Measurements from ENCODE around the gene KRT83. TPM values are rescaled to one million over a fixed set of nuclear protein-coding genes. Genes with fewer than 3 reads are reported as not detected.

Gene KRT83
- total and polyA plus RNA-seq, 2 of the 13 experiments (the other 11 are each of a cell fraction or from before 2014, with no cell fraction given) = not detected

DNA sequence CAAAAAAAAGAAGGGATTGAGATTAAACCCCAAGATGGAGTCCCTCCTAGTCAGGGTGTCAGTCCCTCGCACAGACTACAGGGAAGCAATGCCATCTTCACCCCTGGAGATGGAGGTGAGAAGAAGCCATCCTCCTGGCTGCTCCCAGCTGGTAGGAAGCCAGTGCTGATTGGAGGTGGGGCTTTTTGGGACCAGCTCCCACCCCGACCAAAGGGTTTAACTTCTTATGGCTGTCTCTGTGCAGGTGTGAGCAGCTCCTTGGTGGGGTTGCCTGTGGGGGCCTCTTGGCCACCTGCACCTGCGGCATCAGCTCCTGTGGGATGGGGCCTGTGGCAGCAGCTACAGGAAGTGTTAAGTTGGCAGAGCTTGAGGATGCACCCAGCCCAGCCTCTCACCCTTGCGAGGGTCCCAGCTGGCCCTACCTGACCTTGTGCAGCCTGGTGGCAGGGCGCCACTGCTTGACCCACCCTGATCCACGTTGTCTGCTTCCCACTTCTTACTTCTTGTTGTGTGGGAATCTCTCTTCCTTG lies 50.6 kb downstream of the KRT83 start:
- H3K4me2 ChIP-seq (ENCODE audit: low read depth, low read length) = no peak overlapping the region
- DNase-seq (ENCODE audit: low spot score) (no peak), FAIRE-seq (no peak), ATAC-seq (no peak)
- BruUV-seq (replicated peaks) = no TSS peak
- H4K20me1 ChIP-seq (ENCODE audit: insufficient read depth, low read length) = no peaks in the 10 kb centered on the region
- POLR2A ChIA-PET = no interaction called here
- H2AFZ ChIP-seq (ENCODE audit: low read length) = no peak overlapping the region
- H3K9ac ChIP-seq (ENCODE audit: insufficient read depth, low read depth, low read length) = no peak overlapping the region
- peaks cover 0 to 6% of the 10 kb centered on the region in 2 experiments; a peak in 4 of 5 replicates for H3K27me3 ChIP-seq (ENCODE audit: control insufficient read depth in 1 of 2, insufficient read depth in 2 of 2, low read length in 2 of 2)
- no peak overlapping the region for H3K4me3 ChIP-seq (replicated peaks in 1 of 3; ENCODE audit: insufficient read depth in 1 of 3, low read depth in 2 of 3, low read length in 3 of 3)
- no peaks in the 10 kb centered on the region for H3K9me3 ChIP-seq (ENCODE audit: low read length)
- no peak overlapping the region for H3K27ac ChIP-seq (ENCODE audit: extremely low read length, insufficient read depth, low read length)
- H3K36me3 ChIP-seq (replicated peaks in 1 of 2; ENCODE audit: control insufficient read depth in 1 of 2, insufficient read depth in 2 of 2, low read length in 2 of 2) = no peaks in the 10 kb centered on the region
- TF ChIP-seq, protein P1, sequence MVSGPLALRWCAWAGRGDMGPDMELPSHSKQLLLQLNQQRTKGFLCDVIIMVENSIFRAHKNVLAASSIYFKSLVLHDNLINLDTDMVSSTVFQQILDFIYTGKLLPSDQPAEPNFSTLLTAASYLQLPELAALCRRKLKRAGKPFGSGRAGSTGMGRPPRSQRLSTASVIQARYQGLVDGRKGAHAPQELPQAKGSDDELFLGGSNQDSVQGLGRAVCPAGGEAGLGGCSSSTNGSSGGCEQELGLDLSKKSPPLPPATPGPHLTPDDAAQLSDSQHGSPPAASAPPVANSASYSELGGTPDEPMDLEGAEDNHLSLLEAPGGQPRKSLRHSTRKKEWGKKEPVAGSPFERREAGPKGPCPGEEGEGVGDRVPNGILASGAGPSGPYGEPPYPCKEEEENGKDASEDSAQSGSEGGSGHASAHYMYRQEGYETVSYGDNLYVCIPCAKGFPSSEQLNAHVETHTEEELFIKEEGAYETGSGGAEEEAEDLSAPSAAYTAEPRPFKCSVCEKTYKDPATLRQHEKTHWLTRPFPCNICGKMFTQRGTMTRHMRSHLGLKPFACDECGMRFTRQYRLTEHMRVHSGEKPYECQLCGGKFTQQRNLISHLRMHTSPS (CRISPR knock-in tag; IDR thresholded peaks at IDR 0.05; ENCODE audit: low read depth) = no peak
- TF ChIP-seq RFX3 (CRISPR knock-in tag; IDR thresholded peaks at IDR 0.05) = no peak
- no peak for TF ChIP-seq ZNF792 (CRISPR knock-in tag; IDR thresholded peaks at IDR 0.05)
- TF ChIP-seq, protein P2, sequence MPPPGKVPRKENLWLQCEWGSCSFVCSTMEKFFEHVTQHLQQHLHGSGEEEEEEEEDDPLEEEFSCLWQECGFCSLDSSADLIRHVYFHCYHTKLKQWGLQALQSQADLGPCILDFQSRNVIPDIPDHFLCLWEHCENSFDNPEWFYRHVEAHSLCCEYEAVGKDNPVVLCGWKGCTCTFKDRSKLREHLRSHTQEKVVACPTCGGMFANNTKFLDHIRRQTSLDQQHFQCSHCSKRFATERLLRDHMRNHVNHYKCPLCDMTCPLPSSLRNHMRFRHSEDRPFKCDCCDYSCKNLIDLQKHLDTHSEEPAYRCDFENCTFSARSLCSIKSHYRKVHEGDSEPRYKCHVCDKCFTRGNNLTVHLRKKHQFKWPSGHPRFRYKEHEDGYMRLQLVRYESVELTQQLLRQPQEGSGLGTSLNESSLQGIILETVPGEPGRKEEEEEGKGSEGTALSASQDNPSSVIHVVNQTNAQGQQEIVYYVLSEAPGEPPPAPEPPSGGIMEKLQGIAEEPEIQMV (CRISPR knock-in tag; IDR thresholded peaks at IDR 0.05; ENCODE audit: low read depth) = no peak
- TF ChIP-seq REL (CRISPR knock-in tag; conservative IDR thresholded peaks at IDR 0.05) = no peak
- no peak for TF ChIP-seq ZNF614 (CRISPR knock-in tag; IDR thresholded peaks at IDR 0.05; ENCODE audit: borderline replicate concordance)
- TF ChIP-seq HNRNPUL1 (IDR thresholded peaks at IDR 0.05; ENCODE audit: low read depth, low read length) = no peak
- TF ChIP-seq TCF7L2 (IDR thresholded peaks at IDR 0.05; ENCODE audit: low read depth, low read length) = no peak
- TF ChIP-seq, protein P3, sequence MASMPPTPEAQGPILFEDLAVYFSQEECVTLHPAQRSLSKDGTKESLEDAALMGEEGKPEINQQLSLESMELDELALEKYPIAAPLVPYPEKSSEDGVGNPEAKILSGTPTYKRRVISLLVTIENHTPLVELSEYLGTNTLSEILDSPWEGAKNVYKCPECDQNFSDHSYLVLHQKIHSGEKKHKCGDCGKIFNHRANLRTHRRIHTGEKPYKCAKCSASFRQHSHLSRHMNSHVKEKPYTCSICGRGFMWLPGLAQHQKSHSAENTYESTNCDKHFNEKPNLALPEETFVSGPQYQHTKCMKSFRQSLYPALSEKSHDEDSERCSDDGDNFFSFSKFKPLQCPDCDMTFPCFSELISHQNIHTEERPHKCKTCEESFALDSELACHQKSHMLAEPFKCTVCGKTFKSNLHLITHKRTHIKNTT (CRISPR knock-in tag; IDR thresholded peaks at IDR 0.05) = no peak
- no peak for TF ChIP-seq NAIF1 (CRISPR knock-in tag; IDR thresholded peaks at IDR 0.05; ENCODE audit: borderline replicate concordance)
- TF ChIP-seq ZNF557 (CRISPR knock-in tag; IDR thresholded peaks at IDR 0.05) = no peak
- TF ChIP-seq ZNF263 (CRISPR knock-in tag; IDR thresholded peaks at IDR 0.05) = no peak
- no peak for TF ChIP-seq ZSCAN12 (CRISPR knock-in tag; IDR thresholded peaks at IDR 0.05)
- TF ChIP-seq ZNF746 (CRISPR knock-in tag; IDR thresholded peaks at IDR 0.05) = no peak
- TF ChIP-seq, protein P4, sequence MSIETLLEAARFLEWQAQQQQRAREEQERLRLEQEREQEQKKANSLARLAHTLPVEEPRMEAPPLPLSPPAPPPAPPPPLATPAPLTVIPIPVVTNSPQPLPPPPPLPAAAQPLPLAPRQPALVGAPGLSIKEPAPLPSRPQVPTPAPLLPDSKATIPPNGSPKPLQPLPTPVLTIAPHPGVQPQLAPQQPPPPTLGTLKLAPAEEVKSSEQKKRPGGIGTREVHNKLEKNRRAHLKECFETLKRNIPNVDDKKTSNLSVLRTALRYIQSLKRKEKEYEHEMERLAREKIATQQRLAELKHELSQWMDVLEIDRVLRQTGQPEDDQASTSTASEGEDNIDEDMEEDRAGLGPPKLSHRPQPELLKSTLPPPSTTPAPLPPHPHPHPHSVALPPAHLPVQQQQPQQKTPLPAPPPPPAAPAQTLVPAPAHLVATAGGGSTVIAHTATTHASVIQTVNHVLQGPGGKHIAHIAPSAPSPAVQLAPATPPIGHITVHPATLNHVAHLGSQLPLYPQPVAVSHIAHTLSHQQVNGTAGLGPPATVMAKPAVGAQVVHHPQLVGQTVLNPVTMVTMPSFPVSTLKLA (IDR thresholded peaks at IDR 0.05) = no peak
- TF ChIP-seq ZNF333 (CRISPR knock-in tag; IDR thresholded peaks at IDR 0.05; ENCODE audit: borderline replicate concordance) = no peak
- TF ChIP-seq FOXJ3 (CRISPR knock-in tag; IDR thresholded peaks at IDR 0.05; ENCODE audit: borderline replicate concordance) = no peak
- no peak for TF ChIP-seq ARNT (IDR thresholded peaks at IDR 0.05)
- TF ChIP-seq, protein P5, sequence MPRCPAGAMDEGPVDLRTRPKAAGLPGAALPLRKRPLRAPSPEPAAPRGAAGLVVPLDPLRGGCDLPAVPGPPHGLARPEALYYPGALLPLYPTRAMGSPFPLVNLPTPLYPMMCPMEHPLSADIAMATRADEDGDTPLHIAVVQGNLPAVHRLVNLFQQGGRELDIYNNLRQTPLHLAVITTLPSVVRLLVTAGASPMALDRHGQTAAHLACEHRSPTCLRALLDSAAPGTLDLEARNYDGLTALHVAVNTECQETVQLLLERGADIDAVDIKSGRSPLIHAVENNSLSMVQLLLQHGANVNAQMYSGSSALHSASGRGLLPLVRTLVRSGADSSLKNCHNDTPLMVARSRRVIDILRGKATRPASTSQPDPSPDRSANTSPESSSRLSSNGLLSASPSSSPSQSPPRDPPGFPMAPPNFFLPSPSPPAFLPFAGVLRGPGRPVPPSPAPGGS (CRISPR knock-in tag; IDR thresholded peaks at IDR 0.05) = no peak
- 0% methylated on average over 1 of the region's 6 CpGs for WGBS (ENCODE audit: low lambda C conversion rate)
- no peaks in the 10 kb centered on the region for H3K4me1 ChIP-seq (ENCODE audit: insufficient read depth, low read length)
- in situ Hi-C loops (cut with HindIII; ENCODE audit: extremely low pct_ligation_motif_present, low pct_unique_long_range_greater_than_20kb) = no loop called here
- CTCF ChIA-PET (ENCODE audit: low intra/inter-chr PET ratio, low total read pairs) = no interaction called here
- intact Hi-C loops (cut with micrococcal nuclease; ENCODE audit: unreplicated experiment) = no loop called here
- H3K79me2 ChIP-seq (ENCODE audit: insufficient read depth, low read length) = no peaks in the 10 kb centered on the region

Data from HepG2 (cell line).